BJ (cell line): Measurements from ENCODE around the gene MYH6. TPM values are rescaled to one million over a fixed set of nuclear protein-coding genes. Genes with fewer than 3 reads are reported as not detected.
"Not testable (repeated sequence)": the region's sequence is repeated elsewhere in the genome, so short reads cannot be mapped to it uniquely, and the experiment has no call there.

Source experiments
- CTCF ChIA-PET: fragments of 350-600 bp; formaldehyde crosslinking; extraction: SDS; loops from one replicate; lab custom pipeline; 2021; ENCODE audit warnings: antibody characterized with exemption, inconsistent platforms; lab: Yijun Ruan, JAX
- POLR2A ChIA-PET: fragments of 300-600 bp; sonication (Branson Sonifier 250); formaldehyde crosslinking; extraction: SDS; loops from one replicate; lab custom pipeline; 2021; ENCODE audit warnings: antibody characterized with exemption; lab: Charles Lee
- DNase-seq: peaks from one replicate; pipeline ENCODE4 v3.0.0-alpha.2; 2011; ENCODE audit warnings: low read depth
- H3K27me3 ChIP-seq: 2 replicates; pipeline ENCODE4 v1.6.0; 2011; ENCODE audit warnings: low read length; ENCODE audit not compliant: control insufficient read depth, insufficient read depth
- H3K36me3 ChIP-seq: 2 replicates; pipeline ENCODE4 v1.5.1; 2011; ENCODE audit warnings: low read length; ENCODE audit not compliant: control insufficient read depth, insufficient read depth
- H3K4me3 ChIP-seq: 2 replicates; pipeline ENCODE4 v1.5.1; 2011; ENCODE audit warnings: low read depth, mild to moderate bottlenecking, control low read depth, low read length
- CTCF ChIP-seq: IDR thresholded peaks from 2 replicates; pipeline ENCODE4 v1.5.1; 2011; ENCODE audit warnings: low read depth, mild to moderate bottlenecking, control low read depth, inconsistent platforms, low read length, moderate library complexity; ENCODE audit not compliant: insufficient read depth
- polyA plus RNA-seq: library from polyadenylated mRNA; depleted of rRNA; stranded (reverse); fragments of >200 nt; gene quantifications from 2 replicates; pipeline ENCODE4 v1.2.3, GENCODE V29; 2011

MYH6 gene
- polyA plus RNA-seq, 1 experiment = not detected

- H3K36me3 ChIP-seq = no peaks in the 10 kb centered on the region
- no peak for DNase-seq
- no peak for TF ChIP-seq CTCF
- no peak overlapping the region for H3K4me3 ChIP-seq
- POLR2A ChIA-PET = no interaction called here
- CTCF ChIA-PET = interaction anchor here (1.8 to 2.1 kb wide), 2 partner anchors 10 to 62 kb away, joined by 7 to 10 read pairs; no protein-coding TSS in a partner anchor
- peaks cover 2% of the 10 kb centered on the region; the same call in 1 of the 2 replicates for H3K27me3 ChIP-seq
Measured at GRCh38 chr14:23389396-23389795, 18.7 kb downstream of the MYH6 start.

- H3K36me3 ChIP-seq = no peaks in the 10 kb centered on the region
- H3K27me3 ChIP-seq = peaks cover 2% of the 10 kb centered on the region; the same call in 1 of the 2 replicates
- no peak overlapping the region for H3K4me3 ChIP-seq
- no peak for TF ChIP-seq CTCF
- ChIA-PET CTCF (interaction anchor here (1.8 to 2.1 kb wide), 2 partner anchors 9 to 62 kb away, joined by 7 to 10 read pairs; no protein-coding TSS in a partner anchor), POLR2A (no interaction called here)
- no peak for DNase-seq
Measured at GRCh38 chr14:23388996-23389395, 19.1 kb downstream of the MYH6 start.

- Histone ChIP-seq H3K36me3 (no peaks in the 10 kb centered on the region), H3K4me3 (no peak overlapping the region), H3K27me3 (peaks cover 2% of the 10 kb centered on the region; the same call in 1 of the 2 replicates)
- POLR2A ChIA-PET = interaction anchor here (0.6 kb wide), 1 partner anchor 787 kb away, joined by 12 read pairs; no protein-coding TSS in a partner anchor
- DNase-seq = no peak
- CTCF ChIA-PET = interaction anchor here (1.8 to 2.1 kb wide), 2 partner anchors 8 to 61 kb away, joined by 7 to 10 read pairs; no protein-coding TSS in a partner anchor
- no peak for TF ChIP-seq CTCF
Measured at GRCh38 chr14:23387916-23388882, 19.9 kb downstream of the MYH6 start.

GRCh38 chr14:23386999-23387398 lies 21.1 kb downstream of the MYH6 start:
- Histone ChIP-seq H3K27me3 (no peaks in the 10 kb centered on the region; the same call in 1 of the 2 replicates), H3K36me3 (no peaks in the 10 kb centered on the region), H3K4me3 (no peak overlapping the region)
- no peak for TF ChIP-seq CTCF
- no peak for DNase-seq
- POLR2A ChIA-PET = no interaction called here
- CTCF ChIA-PET = interaction anchor here (1.5 kb wide), 1 partner anchor 9 kb away, joined by 3 read pairs; no protein-coding TSS in a partner anchor

GRCh38 chr14:23386266-23386657 lies 21.8 kb downstream of the MYH6 start:
- DNase-seq, POLR2A ChIA-PET, H3K4me3 ChIP-seq, H3K27me3 ChIP-seq, H3K36me3 ChIP-seq: not testable (repeated sequence)
- CTCF ChIA-PET = interaction anchor here (1.5 kb wide), 1 partner anchor 8 kb away, joined by 3 read pairs; no protein-coding TSS in a partner anchor
